HG03045 (cell line): ENCODE results near the gene PCYOX1L.

ENCODE experiments used
- ATAC-seq: cut with Tn5 transposase; IDR thresholded peaks from one replicate; pipeline ENCODE4 v1.9.1; 2021; ENCODE audit warnings: mild to moderate bottlenecking, moderate library complexity; ENCODE audit not compliant: unreplicated experiment

PCYOX1L gene

DNA sequence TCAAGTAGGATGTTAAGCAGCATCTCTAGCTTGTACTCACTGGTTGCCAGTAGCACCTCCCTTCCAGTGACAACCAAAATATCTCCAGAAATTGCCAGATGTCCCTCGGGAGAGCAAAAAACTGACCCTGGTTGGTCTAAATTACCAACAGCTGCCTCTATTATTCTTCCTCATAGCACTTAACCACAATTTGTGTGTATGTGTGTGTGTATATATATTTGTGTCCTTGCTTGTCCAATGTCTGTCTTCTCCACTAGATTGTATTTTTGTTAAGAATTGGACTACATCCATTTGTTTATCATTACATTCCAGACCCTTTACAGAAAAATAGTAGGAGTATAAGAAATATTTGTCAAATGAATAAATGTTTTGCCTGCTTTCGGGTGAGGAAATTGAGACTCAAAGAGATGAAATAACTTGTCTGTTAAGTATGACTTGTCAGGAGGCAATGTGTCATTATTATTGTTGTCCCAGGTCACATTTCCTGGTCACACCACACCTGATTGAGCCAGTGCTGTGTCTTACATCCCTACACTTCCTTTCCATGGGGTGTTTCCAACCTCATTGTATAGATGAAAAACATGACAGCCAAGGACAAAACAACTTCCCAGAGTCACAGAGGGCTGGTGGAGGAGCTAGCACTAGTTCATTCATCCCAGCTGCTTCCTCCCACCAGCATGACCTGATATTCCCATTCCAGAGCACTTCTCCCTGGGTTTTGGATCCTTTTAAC lies 24.0 kb upstream of the PCYOX1L start:
- no peak for ATAC-seq

- ATAC-seq: no peak
Measured at GRCh38 chr5:149337736-149338135, 20.1 kb upstream of the PCYOX1L start.

DNA sequence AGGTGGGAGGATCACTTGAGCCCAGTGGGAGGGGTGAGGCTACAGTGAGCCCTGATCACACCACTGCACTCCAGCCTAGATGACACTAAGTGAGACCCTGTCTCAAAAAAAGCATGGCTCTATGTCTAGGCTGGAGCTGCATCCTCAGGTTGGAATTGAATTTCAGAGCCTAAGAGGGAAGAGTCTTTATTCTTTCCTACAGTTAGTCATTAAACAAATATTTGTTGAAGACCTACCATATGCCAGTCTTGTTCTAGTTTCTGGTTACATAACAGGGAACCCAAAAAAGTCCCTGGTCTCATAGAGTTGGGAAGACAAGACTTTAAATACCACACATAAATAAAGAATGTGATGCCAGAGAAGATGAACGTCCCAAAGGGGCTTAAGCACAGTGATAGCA lies 19.5 kb upstream of the PCYOX1L start:
- ATAC-seq: no peak

GRCh38 chr5:149340920-149341319 lies 16.9 kb upstream of the PCYOX1L start:
- no peak for ATAC-seq

- ATAC-seq: no peak
Measured at GRCh38 chr5:149341876-149342275, 16.0 kb upstream of the PCYOX1L start.

DNA sequence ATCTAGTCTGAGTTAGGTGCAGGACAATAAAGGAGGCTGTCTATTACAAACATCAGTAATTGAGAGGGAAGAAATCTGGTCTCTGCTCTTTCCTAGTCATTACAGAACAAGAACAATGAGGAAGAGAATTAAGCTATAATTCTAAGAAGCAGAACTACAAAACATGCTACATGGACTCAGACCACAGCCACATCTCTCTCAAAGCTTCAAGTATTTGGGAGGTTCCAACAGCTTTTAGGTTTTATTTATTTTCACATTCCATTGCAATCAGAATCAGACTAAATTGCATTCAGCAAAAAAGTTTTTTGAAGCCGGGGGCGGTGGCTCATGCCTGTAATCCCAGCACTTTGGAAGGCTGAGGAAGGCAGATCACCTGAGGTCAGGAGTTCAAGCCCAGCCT lies 13.7 kb upstream of the PCYOX1L start:
- ATAC-seq: no peak

- peak; percentile 98 for ATAC-seq
Measured at GRCh38 chr5:149345147-149345891, 12.5 kb upstream of the PCYOX1L start, which contains the start of gene GRPEL2. TSS of gene GRPEL2 (plus strand) at chr5:149345499. CDS start at chr5:149345540, 41 bp downstream.

GRCh38 chr5:149345892-149346222 lies 12.0 kb upstream of the PCYOX1L start:
- peak; percentile 7 for ATAC-seq

DNA sequence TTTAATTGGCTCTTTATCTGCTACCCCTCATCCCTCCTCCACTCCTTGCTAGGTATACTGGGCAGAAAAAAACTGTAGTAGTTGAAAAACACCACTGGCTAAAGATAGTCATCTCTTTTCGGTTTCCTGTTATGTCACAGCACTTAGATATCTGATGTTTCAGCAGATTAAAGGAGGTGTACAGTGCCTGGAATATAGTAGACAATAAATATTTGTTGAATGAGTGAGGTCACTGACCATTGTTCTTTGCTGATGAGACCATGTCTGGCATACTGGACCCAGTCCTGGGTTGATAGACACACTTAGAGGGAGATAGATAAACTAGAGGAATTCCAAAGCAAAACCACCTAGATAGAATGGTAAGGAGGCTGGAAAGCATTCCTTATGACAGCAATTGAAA lies 9.3 kb upstream of the PCYOX1L start:
- no peak for ATAC-seq

- ATAC-seq: no peak
Measured at GRCh38 chr5:149349382-149349781, 8.5 kb upstream of the PCYOX1L start.

- ATAC-seq: no peak
Measured at GRCh38 chr5:149352169-149352568, 5.7 kb upstream of the PCYOX1L start.

GRCh38 chr5:149353911-149354310 lies 3.9 kb upstream of the PCYOX1L start:
- ATAC-seq: no peak

- ATAC-seq: no peak
Measured at GRCh38 chr5:149355688-149356087, 2.2 kb upstream of the PCYOX1L start.

- ATAC-seq: no peak
Measured at GRCh38 chr5:149356391-149356790, 1.5 kb upstream of the PCYOX1L start.

GRCh38 chr5:149358294-149358651 lies 427 bp downstream of the PCYOX1L start:
- peak; percentile 12 for ATAC-seq

DNA sequence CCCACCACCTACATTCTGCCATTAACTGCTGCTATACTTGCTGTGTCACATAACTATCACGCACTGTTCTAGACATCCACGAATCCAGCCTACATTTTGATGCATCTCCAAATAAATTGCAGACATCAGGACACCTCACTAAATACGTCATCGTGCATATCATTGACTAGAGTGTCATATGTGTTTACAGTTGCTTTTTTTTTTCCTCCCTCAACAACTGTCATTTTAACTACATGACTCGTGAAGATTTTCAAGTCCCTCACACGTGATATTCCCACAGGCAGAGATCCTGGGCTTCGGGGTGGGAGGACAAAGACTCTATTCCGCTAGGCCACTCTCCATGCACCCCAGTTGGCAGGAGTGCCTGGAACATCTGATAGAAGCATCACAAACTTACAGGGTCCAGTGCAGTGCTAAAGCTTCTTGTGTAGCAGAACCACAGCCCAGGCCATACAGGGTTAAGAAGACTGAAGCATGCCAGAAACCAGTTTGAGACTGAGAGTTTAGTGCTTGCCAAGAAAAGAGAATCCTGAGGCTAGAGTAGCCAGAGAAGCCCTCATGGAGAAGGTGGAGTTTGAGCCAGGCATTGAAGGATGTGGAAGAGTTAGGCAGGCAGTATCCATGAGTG lies 1.1 kb downstream of the PCYOX1L start:
- no peak for ATAC-seq

DNA sequence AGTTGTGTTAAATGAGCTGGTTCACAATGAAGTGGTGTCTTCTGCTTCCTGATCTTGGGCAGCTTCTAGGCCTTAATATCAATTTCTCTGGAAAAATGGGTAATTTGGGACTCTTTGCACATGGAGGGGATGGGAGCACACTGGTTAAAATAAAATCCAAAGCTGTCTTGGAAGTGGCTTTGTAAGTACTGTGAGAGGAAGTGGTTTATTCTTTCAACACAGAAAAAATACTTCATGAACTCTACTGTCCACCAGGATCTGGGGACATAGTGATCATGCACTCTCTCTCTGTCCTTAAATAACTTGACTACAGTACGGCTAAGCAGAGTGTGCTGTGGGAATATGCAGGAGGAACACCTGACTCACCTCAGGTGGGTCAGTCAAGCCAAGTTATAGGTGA lies 2.4 kb downstream of the PCYOX1L start:
- ATAC-seq: no peak

DNA sequence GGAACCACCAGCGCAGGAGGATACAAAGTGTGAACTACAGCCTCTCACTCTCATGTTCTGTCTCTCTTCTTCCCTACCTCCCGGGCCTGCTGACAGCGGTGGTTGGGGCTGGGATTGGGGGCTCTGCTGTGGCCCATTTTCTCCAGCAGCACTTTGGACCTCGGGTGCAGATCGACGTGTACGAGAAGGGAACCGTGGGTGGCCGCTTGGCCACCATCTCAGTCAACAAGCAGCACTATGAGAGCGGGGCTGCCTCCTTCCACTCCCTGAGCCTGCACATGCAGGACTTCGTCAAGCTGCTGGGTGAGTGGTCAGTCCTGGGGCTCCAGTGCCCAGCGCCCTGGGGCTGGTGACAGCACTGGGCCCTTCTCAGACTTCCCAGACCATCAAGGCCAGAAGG lies 4.7 kb downstream of the PCYOX1L start:
- ATAC-seq: no peak

- no peak for ATAC-seq
Measured at GRCh38 chr5:149363358-149363757, 5.5 kb downstream of the PCYOX1L start.

- no peak for ATAC-seq
Measured at GRCh38 chr5:149363936-149364335, 6.1 kb downstream of the PCYOX1L start.

DNA sequence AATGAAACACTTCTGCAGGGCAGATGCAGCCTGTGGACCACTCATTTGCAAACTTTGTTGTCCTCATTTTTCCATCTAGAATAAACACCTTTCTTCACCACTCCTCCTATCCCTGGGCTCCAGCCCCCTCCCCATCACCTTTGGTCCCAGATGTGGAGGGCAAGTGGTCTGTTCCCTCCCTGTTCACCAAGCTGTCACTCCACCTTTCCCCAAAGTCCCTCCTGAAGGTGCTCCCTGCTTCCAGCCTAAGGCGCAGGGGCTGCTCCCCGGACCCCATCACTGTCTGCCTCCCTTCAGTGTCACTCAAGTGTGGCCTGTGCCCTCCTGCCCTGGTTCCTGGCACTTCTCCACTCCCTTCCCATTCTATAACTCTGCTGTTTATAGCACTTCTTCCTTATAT lies 6.9 kb downstream of the PCYOX1L start:
- no peak for ATAC-seq

DNA sequence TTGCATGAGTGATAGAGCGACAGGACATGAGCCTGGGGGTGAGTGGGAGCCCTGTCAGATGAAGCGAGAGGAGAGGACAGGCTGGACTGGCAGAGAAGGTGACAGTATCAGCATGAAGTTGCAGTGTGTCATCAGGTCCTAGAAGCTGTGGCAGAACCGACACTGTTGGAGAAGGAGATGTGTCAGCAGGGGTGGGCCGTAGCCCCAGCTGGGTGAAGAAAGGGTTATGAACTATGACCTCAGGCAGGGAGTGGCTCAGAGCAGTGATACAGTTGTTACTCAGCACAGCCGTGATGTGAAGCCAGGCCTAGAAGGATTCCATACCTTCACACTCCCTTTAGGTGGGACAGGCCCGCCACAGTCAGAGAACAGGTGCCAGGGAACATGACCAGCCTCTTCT lies 7.6 kb downstream of the PCYOX1L start:
- no peak for ATAC-seq
